CD4-positive, alpha-beta T cell treated with Interleukin-21 for 1 hour (primary cell): ENCODE results near the gene ACCSL.

ENCODE experiments used
- DNase-seq: peaks from one replicate; pipeline ENCODE4 v3.0.0-alpha.2; 2020

Gene ACCSL

DNA sequence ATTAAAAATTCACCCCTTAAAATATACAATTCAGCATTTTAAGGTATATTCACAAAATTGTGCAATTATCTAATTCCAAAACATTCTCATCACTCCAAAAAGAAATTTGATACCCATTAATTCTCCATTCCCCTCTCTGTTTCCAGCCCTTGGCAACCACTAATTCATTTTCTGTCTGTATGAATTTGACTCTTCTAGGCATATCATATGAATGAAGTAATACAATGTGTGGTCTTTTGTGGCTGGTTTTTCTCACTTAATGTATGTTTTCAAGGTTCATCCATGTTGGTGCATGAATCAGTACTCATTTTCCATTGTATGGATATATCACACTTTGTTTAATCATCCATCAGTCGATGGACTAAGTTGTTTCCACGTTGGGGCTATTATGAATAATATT is 29.0 kb upstream of the ACCSL start:
- no peak for DNase-seq

DNA sequence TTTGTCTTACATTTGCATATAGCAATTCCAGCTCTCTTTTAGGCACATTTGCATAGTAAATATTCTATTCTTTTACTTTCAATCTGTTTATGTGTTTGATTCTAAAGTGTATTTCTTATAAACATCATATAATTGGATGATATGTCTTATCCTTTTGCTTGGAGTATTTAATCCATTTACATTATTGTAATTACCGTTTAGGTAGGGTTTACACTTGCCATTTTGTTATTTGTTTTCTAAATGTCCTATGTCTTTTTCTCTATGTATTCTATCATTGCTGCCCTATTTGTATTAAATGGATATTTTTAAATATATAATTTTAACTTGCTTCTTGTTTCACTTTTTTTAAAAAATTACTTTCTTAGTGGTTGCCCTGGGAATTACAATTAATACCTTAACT is 22.8 kb upstream of the ACCSL start:
- no peak for DNase-seq

DNA sequence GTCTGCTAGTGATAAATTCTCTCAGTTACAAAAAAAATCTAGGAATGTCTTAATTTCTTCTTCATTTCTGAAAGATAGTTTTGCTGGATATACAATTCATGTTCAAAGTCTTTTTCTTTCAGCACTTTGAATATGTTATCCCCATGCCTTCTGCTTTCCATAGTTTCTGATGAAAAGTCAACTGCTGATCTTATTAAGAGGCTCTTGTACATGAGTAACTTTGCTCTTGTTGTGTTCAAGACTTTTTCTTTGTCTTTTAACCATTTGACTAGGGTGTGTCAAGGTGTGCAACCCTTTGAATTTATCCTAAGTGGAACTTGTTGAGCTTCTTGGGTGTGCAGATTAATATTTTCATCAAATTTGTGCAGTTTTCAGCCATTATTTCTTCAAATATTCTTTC is 22.1 kb upstream of the ACCSL start:
- DNase-seq: no peak

DNA sequence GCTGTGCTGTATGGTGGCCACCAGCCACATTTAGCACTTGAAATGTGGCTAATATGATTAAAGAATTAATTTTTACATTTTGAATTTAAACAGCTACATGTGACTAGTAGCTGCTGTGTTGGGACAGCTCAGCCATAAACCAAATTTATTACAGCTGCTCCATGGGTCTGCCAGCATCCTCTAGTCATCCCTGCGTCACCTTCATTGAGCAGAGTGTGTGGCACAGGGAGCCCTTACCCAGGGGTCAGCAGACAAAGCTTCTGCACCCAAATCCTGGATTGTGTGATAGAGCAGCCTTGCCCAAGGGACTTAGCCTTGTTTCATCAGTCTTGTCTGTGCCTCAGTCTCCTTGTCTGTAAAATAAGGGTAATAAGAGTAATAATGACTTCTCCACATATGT is 19.4 kb upstream of the ACCSL start:
- DNase-seq: no peak

DNA sequence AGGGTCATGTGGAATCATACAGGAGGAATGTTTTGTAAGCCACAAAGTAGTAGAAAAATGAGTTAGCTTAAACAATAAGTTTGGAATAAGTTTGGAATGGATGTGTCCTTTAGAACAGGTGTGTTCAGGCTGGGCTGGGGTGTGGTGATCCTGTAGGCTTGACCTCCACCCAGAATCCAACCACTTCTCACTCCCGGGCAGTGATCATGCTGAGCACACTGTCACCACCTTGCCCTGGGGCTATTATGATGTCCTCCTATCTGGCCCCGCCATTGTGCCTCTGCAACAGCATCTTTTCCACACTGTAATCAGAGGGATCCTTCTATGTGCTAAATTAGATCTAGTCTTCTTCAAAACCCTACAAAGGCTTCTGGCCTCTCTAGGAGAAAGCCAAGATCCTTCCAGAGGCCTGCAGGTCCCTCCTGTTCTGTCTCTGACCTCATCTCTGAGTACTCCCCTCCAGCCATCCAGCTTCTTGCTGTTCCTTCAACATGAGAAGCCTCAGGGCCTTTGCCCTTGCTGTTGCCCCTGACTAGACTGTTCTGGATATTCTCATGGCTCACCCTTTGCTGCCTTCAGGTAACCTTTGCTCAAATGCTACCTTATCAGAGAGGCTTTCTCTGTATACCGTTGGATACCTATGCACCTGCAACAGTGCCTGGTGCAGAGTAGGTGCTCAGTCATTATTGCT is 18.8 kb upstream of the ACCSL start:
- no peak for DNase-seq

DNA sequence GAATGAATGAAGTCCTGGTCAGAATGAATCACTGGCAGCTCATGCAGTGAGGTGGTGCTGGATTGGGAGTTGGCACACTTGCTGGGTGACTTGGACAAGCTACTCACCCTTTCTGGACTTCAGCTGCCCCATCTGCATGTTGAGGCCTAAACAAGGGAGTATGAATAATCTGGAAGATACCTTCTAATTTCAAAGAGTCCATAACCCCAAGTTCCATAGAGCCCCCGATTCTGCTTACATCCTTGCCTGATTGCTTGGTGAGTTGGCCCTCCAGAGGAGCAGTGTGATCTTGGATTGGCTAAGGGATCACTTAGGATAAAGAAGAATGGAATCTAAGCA is 18.3 kb upstream of the ACCSL start:
- no peak for DNase-seq

DNA sequence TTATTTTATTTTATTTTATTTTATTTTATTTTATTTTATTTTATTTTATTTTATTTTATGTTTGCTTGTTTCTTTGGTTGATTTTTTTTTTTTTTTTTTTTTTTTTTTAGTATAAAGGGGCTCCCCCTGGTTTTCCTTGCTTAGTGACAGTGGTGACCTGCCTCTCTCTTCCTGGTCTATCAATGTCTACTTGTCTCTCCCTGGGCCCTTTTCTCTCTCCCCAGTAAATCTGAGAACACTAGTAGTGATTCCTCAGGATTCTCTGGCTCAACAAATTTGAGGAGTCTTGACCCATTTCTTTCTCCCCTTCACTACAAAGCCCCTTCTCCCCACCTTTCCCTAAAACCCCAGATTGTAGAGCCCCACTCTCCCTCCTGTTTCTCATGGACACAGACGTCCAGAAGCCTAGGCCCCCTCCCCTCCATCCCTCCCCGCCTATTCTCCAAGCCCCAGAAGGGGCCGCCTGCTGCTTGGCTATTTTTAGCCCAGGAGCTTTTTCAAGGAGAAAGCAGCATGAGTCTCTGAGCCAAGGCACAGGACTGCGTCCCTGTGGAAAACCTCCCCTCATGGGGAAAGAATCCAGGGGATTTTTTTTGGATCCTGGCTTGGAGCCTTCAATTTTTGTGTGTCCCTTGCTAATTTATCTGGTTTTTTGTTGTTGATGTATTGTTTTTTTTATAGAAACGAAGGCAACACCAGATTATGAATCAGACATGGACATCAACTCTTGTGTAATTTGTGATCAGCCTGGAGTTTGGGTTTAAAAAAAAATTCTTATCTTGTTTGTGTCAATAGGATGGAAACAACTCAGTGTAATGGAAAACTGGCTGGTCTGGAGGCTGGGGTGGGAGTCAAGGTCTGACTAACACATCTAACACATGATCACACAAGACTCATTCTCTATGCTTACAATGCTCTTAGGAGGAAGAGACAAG is 17.5 kb upstream of the ACCSL start:
- DNase-seq: no peak

DNA sequence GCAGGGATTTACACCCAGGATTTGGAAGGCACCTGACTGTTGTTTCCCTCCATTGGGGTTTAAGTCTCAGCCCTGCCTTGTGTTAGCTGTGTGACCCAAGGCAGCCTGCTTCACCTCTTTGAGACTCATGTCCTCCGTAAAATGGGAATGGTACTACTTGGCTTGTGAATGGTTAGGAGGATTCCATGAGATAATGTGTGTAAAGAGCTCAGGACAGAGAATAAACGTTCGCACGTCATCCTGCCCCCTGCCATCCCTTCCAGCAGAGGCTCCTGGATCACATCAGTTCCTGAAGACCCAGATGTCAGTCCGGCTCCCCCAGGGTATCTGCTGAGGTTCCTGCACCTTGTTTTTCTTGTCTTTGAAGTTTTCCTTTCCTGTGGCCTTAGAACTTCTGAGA is 16.8 kb upstream of the ACCSL start:
- DNase-seq: no peak

DNA sequence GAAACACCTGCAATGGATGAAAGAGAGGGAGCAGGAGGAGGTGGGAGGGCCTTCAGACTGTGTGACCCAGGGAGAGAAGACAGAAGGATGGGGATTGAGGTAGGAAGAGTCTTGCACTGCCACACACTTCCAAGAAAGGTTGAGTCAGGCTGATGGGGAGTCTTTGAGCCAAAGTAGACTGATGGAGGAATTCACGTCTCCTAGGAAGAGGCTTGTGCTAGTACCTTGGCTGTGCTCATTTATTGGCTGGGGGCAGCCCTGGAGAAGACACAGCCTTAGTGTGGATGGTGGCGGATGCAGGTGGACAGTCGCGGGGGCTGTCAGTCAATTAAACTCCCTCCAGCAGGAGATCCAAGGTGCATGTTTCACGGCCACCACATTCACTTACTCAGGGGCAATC is 16.2 kb upstream of the ACCSL start:
- DNase-seq: no peak

DNA sequence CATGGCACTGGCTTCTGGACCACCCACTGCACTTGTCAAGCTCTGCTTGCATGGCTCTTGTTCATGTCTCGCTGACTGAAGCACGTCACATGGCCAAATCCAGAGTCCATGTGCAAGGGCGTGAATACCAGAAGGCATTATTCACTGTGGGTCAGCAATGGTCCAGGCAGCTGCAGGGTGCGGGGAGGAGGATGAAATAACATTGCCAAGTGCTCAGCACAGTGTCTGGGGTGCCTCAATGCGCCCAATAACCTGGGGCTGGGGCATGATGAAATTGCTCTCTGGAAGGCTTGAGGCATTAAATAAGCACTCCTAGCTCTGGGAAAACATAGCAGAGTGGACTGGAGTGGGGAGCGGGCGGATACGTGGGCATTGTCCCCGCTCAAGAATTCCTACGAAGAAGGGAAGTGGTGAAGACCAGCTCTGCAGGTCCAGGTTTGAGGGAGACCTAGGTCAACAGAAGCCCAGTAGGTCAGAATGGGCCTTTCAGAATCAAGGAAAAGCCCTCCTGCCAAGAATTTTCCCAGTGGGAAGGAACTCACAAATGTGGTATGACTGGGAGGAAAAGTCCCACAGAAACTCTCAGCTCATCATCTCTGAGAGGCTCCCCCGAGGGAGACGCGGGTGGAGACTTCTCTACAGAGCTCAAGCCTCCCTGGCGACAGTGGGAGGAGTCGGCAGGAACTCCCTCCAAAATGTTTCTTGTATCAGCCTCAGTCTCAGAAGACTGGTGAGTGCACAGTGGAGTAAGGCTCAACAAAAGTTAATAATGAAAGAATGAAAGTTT is 15.3 kb upstream of the ACCSL start:
- DNase-seq: no peak

DNA sequence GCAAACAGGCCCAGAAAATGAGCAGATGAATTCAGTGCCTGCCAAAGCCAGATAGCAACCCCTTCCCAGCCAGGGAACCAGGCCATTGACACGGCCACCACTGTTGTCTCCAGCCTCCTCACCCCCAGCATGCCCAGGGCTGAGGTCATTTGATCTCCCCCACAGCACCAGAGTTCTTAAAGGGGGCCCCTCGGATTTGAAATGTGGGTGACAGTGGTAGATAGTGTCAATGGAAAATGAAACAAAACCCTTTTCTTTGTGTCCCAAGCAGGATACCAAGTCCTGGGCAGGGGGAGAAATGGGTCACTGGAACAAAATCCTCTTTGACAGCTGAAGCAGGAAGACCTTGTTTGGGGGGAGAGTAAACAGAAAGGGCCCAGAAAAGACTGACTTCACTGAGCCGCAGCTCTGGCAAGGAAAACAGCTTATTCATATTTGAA is 14.3 kb upstream of the ACCSL start:
- DNase-seq: no peak

DNA sequence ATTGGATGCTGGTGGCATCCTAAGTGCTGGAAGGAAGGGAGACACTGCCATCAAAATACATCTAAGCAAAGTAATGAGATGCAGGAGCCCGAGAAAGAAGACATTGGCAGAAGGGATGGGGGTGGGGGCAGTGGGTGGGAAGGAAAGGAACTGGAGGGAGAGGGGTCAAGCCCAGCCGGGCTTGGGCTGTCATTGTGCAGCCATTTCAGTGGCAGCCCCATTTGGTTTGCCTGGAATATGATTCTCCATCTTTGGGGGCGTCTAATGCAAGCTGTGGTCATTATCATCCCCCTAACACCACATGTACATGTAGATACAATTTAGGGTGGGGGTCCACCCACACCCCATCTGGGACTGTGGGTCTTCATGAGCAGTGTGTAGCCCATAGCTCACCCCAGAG is 13.9 kb upstream of the ACCSL start:
- DNase-seq: no peak

DNA sequence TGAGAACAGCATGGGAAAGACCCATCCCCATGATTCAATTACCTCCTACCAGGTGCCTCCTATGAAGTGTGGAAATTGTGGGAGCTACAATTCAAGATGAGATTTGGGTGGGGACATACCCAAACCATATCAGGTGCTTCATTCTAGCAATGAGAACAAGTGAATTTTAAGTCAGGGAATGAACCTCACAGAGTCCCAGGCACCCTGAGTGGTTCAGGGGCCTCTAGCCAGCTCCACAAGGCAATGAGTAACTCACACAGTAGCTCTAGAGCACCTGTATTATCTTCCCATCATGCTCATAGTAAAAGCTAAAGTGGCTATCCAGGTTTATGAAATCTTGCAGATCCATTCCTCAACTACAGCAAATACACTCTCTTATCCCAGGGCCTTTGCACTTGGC is 13.1 kb upstream of the ACCSL start:
- DNase-seq: no peak

DNA sequence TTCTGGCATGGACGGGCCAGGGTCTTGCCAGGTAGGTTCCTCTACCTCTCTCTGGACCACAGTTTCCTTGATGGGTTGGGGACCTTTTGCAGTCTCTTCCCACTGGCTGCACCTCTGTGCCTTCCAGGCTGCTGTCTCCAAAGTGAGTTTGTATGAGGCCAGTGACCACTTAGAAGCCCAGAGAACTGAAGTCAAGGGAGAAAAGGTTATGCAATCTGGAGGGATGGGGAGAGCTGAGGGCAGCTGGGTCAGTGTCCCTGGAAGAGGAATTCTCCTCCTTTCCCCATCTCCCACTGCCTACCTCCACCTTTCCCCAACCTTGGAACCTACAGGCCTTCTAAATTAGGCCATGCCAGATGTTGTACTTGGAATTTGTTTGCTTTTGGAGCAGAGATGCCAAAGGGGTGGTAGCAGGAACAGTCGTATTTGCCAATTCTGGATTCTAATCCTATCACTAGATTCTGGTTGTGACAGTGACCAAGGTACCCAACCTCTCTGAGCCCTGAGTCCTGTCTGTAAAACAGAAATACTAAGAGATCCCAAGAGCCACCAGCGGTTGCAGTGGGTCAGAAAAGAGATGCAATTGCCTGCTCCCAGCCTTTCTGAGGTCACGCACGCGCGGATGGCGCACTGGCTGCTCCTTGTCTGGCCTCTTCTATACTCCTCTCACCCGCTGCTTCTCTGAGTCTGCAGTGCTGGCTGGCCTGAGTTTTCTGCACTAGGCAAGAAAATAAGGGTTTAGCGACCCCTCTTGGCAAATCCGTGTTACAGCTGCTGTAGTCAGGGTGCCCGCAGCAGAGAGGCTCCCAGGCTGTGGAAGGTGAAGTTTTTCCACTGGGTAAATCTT is 10.7 kb upstream of the ACCSL start:
- DNase-seq: peak; percentile 18

DNA sequence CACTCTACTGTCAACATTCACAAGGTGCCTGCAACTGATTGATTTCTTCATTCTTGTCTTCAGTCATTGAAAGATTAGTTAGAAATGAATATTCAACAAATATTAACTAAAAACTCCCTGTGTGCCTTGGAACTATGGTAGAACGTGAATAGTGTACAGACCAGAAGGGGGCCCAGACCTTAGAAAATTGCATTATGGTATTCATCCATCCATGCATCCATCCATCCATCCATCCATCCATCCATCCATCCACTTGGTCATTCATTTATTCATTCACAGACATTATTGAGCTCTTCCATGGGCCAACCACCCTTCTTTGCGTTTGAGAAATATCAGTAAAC is 10.2 kb upstream of the ACCSL start:
- DNase-seq: no peak

DNA sequence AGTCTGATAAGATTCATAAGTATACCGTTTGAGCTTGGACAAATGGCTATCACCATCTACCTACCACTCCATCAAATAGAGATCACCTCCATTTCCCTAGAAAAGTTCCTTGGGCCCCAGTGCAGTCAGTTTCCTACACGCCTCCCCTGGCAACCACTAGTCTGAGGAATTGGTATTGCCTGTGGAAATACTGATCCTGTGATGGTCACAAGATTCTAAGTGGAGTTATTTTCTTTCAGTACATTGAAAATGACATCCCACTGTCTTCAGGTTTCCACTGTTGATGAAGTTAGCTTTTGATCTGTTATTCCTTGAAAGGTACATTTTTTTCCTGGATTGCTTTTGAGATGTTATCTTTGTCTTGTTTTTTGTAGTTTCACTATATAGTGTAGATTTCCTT is 4.6 kb upstream of the ACCSL start:
- no peak for DNase-seq

DNA sequence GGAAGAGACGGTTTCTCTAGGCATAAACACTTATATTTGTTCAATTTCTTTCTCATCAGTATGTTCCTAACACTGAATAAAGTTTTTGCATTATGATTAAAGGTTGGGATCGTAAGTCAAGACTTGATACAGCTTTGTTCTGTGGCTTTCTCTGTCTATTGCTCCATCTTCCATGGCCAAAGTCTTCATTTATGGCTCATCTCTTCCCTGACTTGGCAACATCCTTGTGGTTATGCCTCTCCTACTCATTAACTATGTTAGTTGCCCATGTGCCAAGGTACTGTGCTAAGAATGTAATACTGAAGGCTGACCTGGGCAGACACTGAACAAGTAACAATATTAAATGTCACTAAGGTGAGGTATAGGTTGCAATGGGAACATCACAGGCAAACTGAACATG is 1.6 kb upstream of the ACCSL start:
- no peak for DNase-seq

DNA sequence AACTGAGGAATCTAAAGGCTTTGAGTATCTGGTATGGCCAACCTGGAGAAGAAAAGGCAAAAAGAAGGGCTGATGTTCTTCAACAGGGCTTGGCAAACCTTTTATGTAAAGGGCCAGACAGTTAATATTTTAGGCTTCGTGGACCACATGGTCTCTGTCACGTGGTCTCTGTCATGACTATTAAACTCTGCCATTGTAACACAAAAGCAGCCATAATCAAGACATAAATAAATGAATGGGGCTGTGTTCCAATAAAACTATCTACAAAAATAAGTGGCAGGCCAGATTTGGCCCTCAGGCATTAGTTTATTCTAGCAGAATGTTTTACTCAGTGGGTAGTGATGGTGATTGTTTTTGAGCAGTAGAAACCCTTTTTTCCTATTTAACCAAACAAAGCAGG is 483 bp upstream of the ACCSL start:
- no peak for DNase-seq

DNA sequence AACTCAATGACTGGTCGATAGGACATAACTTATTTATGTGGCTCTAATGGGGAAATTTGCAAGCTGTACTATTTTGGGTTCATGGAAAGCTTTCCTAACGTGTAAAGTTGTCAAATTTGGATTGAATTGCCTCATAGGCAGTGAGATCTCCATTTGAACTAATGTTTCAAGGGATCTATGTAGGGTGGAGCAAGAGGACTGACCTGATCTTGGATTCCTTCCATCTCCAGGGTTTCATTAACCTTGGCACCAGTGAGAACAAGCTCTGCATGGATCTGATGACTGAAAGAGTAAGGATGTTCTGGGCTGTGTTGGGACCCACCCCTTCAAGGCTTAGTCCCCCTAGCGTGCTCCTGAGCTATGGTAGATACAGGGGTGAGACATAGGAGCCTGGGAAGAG is 2.1 kb downstream of the ACCSL start:
- DNase-seq: no peak

DNA sequence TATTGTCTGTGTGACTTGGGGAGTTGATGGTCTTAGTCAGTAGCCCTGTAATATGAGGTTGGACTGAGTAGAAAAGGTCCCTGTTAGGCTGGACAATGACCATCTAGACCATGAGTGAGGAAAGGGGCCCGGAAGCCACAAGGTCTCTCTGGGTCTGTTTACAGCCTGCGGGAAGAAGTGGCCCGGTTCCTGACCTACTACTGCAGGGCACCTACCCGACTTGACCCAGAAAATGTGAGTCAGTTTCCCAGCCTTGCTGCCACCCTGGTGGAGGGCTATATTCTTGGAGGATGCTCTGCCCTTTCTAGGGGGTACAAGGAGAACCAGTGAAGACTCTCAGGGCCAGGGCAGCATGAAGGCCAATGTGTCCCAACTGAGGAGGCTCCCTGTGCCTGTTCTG is 3.4 kb downstream of the ACCSL start:
- DNase-seq: no peak

DNA sequence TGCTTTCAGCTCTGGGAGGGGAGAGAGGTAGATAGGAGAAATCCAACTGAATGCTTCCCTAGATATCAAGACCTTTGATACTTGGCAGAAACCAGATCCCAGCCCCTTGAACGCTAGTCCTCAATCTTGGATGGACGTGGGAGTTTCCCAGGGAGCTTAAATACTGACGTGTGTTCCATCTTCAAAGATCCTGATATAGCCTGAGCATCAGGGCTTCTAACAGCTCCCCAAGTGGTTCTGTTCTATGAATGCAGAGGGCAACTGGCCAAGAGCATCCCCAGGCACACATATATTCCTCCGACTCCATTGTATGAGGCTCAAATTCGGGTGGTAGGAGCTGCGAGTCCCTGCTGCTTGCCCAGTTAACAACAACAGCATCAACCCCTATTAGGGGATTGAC is 9.6 kb downstream of the ACCSL start:
- DNase-seq: no peak

DNA sequence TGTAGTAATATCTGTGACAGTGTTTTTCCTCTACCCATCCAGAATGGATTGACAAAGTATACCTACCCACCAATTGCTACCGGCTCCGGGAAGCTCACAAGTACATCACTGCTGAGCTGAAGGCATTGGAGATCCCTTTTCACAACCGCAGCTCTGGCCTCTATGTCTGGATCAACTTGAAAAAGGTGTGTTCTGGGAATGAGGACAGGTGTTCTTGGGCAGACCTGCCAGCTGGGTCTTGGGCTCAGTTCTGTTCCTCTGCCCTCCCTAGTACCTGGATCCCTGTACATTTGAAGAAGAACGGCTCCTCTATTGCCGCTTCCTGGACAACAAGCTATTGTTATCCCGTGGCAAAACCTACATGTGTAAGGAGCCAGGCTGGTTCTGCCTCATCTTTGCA is 10.5 kb downstream of the ACCSL start:
- DNase-seq: no peak

DNA sequence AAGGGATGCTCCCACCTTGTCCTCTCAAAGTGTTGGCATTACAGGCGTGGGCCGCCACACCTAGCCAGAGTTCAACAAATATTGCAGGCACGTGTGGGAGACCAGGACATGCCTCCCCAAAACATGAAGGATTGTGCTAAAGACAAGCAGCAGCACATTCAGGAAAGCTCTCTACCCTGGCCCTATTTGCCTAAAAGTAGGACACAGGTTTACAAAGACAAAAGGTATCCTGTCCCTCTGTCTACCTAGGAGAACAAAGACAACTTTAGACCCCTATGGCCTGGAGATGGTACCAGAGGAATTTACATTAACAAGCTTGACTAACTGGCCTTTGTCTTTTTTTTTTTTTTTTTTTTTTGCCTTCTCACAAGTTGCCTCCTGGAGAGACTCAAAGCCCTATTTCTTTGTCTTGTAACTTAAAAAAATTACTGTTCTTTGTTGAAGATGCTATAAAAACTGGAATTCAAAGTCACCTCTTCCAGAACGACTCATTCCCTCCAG is 17.4 kb downstream of the ACCSL start:
- DNase-seq: no peak
